ENCODE results near the gene PCSK2. TPM values are rescaled to one million over a fixed set of nuclear protein-coding genes. Genes with fewer than 3 reads are reported as not detected.

The PCSK2 gene
- total RNA-seq, 1 experiment from 2014 or later, result not detected

DNA sequence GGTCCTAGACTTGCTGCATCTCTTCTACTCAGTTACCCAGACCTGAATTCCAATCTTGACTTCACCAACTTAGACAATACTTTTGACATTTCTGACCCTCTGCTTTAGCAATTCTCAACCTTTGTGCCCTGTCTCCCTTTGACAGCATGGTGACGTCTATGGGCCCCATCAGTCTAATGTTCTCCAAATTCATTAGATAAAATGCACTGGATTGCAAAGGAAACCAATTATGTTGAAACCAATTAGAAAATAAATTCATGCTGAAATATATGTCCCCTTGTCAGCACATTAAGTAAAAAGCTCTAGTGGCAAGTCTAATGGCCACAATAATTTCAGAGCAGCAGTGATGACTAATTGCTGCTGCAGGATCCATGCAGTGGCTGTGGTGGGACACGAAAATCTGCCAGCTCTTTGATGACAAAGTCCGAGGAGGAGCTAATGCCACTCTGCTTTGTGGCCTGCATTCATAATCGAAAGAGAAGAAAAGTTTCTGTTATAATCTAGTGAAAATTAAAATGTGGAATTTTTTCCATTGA lies 240.3 kb downstream of the PCSK2 start:
- H3K4me1 Mint-ChIP-seq (ENCODE audit: low read depth, unreplicated experiment), result no peaks in the 10 kb centered on the region
- DNase-seq, result no peak
- no peak overlapping the region for H3K4me3 Mint-ChIP-seq (ENCODE audit: unreplicated experiment)
- no TSS peak for BruUV-seq (replicated peaks)
- TF ChIP-seq CTCF (IDR thresholded peaks at IDR 0.05; ENCODE audit: insufficient read depth in 1 of 2, low read depth in 1 of 2, low read length in 1 of 2, severe bottlenecking in 1 of 2, unreplicated experiment in 1 of 2), result no peak
- Histone ChIP-seq H3K27me3 (replicated peaks; ENCODE audit: control insufficient read depth, insufficient read depth, low read length) (no peaks in the 10 kb centered on the region), H3K9me3 (no peaks in the 10 kb centered on the region), H3K4me1 (no peaks in the 10 kb centered on the region), H3K4me3 (ENCODE audit: low read depth, low read length) (no peak overlapping the region), H3K36me3 (ENCODE audit: control insufficient read depth, insufficient read depth, low read length) (no peaks in the 10 kb centered on the region)
- POLR2A ChIA-PET, result no interaction called here
- H3K27me3 Mint-ChIP-seq (ENCODE audit: insufficient read depth, unreplicated experiment), result no peaks in the 10 kb centered on the region
- H3K9me3 Mint-ChIP-seq (ENCODE audit: unreplicated experiment), result no peaks in the 10 kb centered on the region
- intact Hi-C loops (cut with micrococcal nuclease; ENCODE audit: unreplicated experiment), result no loop called here
- CTCF ChIA-PET, result no interaction called here
- no peak overlapping the region for H3K27ac Mint-ChIP-seq (ENCODE audit: unreplicated experiment)
- H3K36me3 Mint-ChIP-seq (ENCODE audit: insufficient read depth, unreplicated experiment), result no peaks in the 10 kb centered on the region

DNA sequence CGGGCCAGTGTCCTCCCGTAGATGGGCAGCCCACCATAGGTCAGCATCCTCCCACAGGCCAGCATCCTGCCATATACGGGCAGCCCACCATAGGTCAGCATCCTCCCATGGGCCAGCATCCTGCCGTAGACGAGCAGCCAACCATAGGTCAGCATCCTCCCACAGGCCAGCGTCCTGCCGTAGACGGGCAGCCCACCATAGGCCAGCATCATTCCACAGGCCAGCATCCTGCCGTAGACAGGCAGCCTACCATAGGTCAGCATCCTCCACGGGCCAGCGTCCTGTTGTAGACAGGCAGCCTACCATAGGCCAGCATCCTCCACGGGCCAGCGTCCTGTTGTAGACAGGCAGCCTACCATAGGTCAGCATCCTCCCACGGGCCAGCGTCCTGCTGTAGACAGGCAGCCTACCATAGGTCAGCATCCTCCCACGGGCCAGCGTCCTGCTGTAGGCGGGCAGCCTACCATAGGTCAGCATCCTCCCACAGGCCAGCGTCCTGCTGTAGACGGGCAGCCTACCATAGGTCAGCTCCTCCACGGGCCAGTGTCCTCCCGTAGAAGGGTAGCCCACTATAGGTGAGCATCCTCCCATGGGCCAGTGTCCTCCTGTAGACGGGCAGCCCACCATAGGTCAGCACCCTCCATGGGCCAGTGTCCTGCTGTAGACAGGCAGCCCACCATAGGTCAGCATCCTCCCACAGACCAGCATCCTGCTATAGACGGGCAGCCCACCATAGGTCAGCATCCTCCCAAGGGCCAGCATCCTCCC lies 241.4 kb downstream of the PCSK2 start:
- no peaks in the 10 kb centered on the region for H3K9me3 Mint-ChIP-seq (ENCODE audit: unreplicated experiment)
- intact Hi-C loops (cut with micrococcal nuclease; ENCODE audit: unreplicated experiment), result no loop called here
- H3K27me3 Mint-ChIP-seq (ENCODE audit: insufficient read depth, unreplicated experiment), result no peaks in the 10 kb centered on the region
- BruUV-seq (replicated peaks), result no TSS peak
- H3K4me3 Mint-ChIP-seq (ENCODE audit: unreplicated experiment), result no peak overlapping the region
- no peaks in the 10 kb centered on the region for H3K36me3 Mint-ChIP-seq (ENCODE audit: insufficient read depth, unreplicated experiment)
- DNase-seq, result no peak
- TF ChIP-seq CTCF (IDR thresholded peaks at IDR 0.05; ENCODE audit: insufficient read depth in 1 of 2, low read depth in 1 of 2, low read length in 1 of 2, severe bottlenecking in 1 of 2, unreplicated experiment in 1 of 2), result no peak
- no peaks in the 10 kb centered on the region for H3K4me1 ChIP-seq
- no peaks in the 10 kb centered on the region for H3K27me3 ChIP-seq (replicated peaks; ENCODE audit: control insufficient read depth, insufficient read depth, low read length)
- ChIA-PET CTCF (no interaction called here), POLR2A (no interaction called here)
- H3K36me3 ChIP-seq (ENCODE audit: control insufficient read depth, insufficient read depth, low read length), result no peaks in the 10 kb centered on the region
- H3K27ac Mint-ChIP-seq (ENCODE audit: unreplicated experiment), result no peak overlapping the region
- H3K4me3 ChIP-seq (ENCODE audit: low read depth, low read length), result no peak overlapping the region
- H3K4me1 Mint-ChIP-seq (ENCODE audit: low read depth, unreplicated experiment), result no peaks in the 10 kb centered on the region
- no peaks in the 10 kb centered on the region for H3K9me3 ChIP-seq

GRCh38 chr20:17469246-17470030 lies 242.6 kb downstream of the PCSK2 start:
- no peaks in the 10 kb centered on the region for H3K4me1 ChIP-seq

More at GRCh38 chr20:17469246-17470030, 242.6 kb downstream of the PCSK2 start:
- intact Hi-C loops (cut with micrococcal nuclease; ENCODE audit: unreplicated experiment), result no loop called here
- Histone ChIP-seq H3K9me3 (no peaks in the 10 kb centered on the region), H3K36me3 (ENCODE audit: control insufficient read depth, insufficient read depth, low read length) (no peaks in the 10 kb centered on the region), H3K27me3 (replicated peaks; ENCODE audit: control insufficient read depth, insufficient read depth, low read length) (no peaks in the 10 kb centered on the region), H3K4me3 (ENCODE audit: low read depth, low read length) (no peak overlapping the region)
- Mint-ChIP-seq H3K27ac (ENCODE audit: unreplicated experiment) (no peak overlapping the region), H3K27me3 (ENCODE audit: insufficient read depth, unreplicated experiment) (no peaks in the 10 kb centered on the region), H3K9me3 (ENCODE audit: unreplicated experiment) (no peaks in the 10 kb centered on the region), H3K4me3 (ENCODE audit: unreplicated experiment) (no peak overlapping the region), H3K4me1 (ENCODE audit: low read depth, unreplicated experiment) (no peaks in the 10 kb centered on the region), H3K36me3 (ENCODE audit: insufficient read depth, unreplicated experiment) (no peaks in the 10 kb centered on the region)
- CTCF ChIA-PET, result no interaction called here
- DNase-seq, result no peak
- no peak for TF ChIP-seq CTCF (IDR thresholded peaks at IDR 0.05; ENCODE audit: insufficient read depth in 1 of 2, low read depth in 1 of 2, low read length in 1 of 2, severe bottlenecking in 1 of 2, unreplicated experiment in 1 of 2)
- POLR2A ChIA-PET, result no interaction called here
- BruUV-seq (replicated peaks), result no TSS peak
